M059J (cell line): ENCODE measurements around the gene DZIP1. TPM values are rescaled to one million over a fixed set of nuclear protein-coding genes. Genes with fewer than 3 reads are reported as not detected.
A peak's percentile ranks its signal among the peaks of the same experiment; 100 is the strongest.

ENCODE experiments used
- DNase-seq: peaks from one replicate; pipeline ENCODE4 v3.0.0-alpha.2; 2012; ENCODE audit warnings: low read depth
- total RNA-seq: library from RNA; depleted of rRNA; stranded (reverse); fragments of >200 nt; shearing (Covaris generic); gene quantifications from 2 replicates; pipeline ENCODE4 v1.2.3, GENCODE V29; 2014; rRNA removed

DZIP1 gene
- total RNA-seq, 1 experiment from 2014 or later: 24.3 TPM

DNA sequence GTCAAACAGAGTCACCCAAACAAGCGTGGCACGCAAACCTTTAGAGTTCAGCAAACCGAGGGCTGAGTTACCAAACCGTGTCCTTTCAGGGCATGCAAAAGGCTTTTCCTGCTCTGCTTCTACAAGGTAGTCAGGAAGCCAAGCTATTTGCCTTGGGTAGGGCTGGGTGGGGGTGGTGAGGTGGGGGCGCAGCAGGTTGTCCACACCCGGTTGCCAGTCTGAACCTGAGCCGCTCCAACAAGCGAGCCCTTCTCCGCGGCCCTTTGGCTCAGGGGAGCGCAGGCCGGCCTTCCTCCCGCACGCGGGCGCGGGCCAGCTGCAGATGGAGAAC, 92.3 kb downstream of the DZIP1 start:
- no peak for DNase-seq

- peak; percentile 33 for DNase-seq
Measured at GRCh38 chr13:95547531-95548167, 96.9 kb downstream of the DZIP1 start.

DNA sequence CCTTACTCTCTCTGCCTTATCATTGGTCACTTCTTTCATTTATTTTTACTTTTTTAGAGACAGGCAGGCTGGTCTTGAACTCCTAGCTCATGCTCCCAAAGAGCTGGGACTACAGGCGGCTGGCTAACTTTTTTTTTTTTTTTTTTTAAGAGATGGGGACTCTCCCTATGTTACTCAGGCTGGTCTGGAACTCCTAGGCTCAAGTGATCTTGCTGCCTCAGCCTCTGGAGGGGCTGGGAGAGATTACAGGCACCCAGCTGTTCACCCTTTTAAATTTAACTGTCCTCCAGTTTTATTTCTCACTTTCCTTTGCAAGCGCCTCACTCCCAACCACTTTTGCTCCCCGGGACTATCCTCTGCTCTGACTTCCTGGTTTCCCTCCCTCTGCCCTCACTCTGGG, 97.6 kb downstream of the DZIP1 start:
- no peak for DNase-seq

DNA sequence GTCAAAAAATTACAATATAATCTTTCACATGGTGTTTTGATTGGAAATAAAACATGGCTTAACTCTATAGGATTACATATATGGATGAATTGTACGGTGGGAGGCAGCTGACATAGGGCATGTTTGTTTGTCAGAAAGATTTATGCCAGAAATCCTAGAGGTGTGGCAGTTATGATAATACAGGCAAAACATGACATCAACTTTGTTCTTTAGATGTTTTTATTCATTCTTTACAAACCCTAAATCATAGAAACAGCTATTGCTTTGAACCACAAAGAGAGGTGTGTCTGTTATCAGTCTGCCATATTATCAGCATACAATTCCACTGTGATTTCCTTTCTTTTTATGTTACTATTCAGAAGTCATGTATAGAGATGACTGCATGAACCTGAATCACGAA, 100.2 kb downstream of the DZIP1 start:
- no peak for DNase-seq

- no peak for DNase-seq
Measured at GRCh38 chr13:95541911-95542474, 102.5 kb downstream of the DZIP1 start.

- no peak for DNase-seq
Measured at GRCh38 chr13:95541308-95541707, 103.2 kb downstream of the DZIP1 start.

- no peak for DNase-seq
Measured at GRCh38 chr13:95540888-95541287, 103.6 kb downstream of the DZIP1 start.

- peak; percentile 35 for DNase-seq
Measured at GRCh38 chr13:95536632-95537241, 107.8 kb downstream of the DZIP1 start.

DNA sequence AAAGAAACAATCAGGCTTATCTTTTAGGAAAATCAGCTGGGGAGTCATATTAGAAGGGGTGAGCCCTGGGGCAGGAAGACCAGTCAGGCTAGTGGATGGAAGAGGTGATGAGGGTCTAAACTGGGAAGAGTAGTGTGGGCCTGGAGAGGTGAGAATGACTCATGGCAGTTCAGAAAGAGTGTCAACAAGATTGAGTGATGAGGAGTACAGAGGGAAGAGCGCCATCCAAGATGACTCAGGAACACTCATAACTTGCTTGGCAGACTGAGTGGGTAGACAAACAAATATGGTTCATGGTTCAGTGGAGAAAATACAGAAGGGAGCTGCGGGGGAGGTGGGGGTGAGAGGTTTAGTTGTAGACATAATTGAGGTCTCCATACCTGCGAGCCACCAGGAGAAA, 109.3 kb downstream of the DZIP1 start:
- peak; percentile 94 for DNase-seq

DNA sequence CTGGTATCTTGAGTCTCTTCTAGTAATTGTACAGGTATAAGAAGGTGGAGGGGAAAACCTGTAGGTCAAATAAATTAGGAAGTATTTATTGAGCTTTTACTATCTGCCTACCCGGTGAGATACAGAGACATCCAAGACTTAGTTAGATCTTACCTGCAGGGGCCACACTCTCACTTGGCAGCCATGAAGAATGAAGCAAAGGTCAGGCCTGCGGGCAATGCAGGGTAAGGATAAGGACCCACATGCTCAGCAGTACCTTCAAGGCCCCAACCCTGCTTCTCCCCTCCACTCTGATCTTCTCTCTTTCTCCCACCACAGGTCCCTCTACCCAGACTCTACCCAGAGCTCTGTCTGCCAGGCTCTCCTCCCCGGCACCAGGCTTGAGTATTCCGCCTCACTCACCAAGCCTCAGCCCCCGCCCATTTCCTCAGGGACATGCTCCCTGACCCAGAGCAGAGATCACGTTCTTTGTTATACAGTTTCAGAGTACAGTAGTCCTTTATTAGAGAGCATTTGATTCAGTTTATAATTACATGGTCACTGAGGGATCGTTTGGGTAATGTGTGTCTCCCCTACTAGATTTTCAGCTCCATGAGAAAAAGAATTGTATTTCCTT, 110.9 kb downstream of the DZIP1 start:
- no peak for DNase-seq

- peak; percentile 88 for DNase-seq
Measured at GRCh38 chr13:95530178-95530577, 114.3 kb downstream of the DZIP1 start.

Other genes with a start within 250 kb of the DZIP1 start
- gene CLDN10, start 92.0 kb downstream of the DZIP1 start, total RNA-seq: 0.25 and 0.39 TPM in 2 replicates
- 25.2 and 33.3 TPM in 2 replicates for gene DNAJC3, start 32.4 kb upstream of the DZIP1 start, total RNA-seq